Epithelial cell of proximal tubule (primary cell): ENCODE measurements around the gene SLC26A4. TPM values are rescaled to one million over a fixed set of nuclear protein-coding genes. Genes with fewer than 3 reads are reported as not detected.

Source experiments
- DNase-seq: peaks from one replicate; pipeline ENCODE4 v3.0.0-alpha.2; 2011; ENCODE audit warnings: low read depth
- H3K4me3 ChIP-seq: 2 replicates; pipeline ENCODE4 v1.5.1; 2011; ENCODE audit warnings: low read depth, mild to moderate bottlenecking, low read length
- total RNA-seq: library from RNA; depleted of rRNA; stranded (reverse); fragments of >200 nt; gene quantifications from 2 replicates; pipeline ENCODE4 v1.2.3, GENCODE V29; 2015
- TF ChIP-seq, protein P1 (sequence below): conservative IDR thresholded peaks from 2 replicates; pipeline ENCODE4 v1.5.1; 2012; ENCODE audit warnings: low read depth, mild to moderate bottlenecking, low read length

SLC26A4 gene
- total RNA-seq, result 0.35 and 0.43 TPM in 2 replicates

GRCh38 chr7:107660381-107661080, at the start of gene SLC26A4:
Gene SLC26A4, plus strand, starts transcription at chr7:107660828. Its CDS starts 814 bp downstream, at chr7:107661642.
- TF ChIP-seq, protein P1, sequence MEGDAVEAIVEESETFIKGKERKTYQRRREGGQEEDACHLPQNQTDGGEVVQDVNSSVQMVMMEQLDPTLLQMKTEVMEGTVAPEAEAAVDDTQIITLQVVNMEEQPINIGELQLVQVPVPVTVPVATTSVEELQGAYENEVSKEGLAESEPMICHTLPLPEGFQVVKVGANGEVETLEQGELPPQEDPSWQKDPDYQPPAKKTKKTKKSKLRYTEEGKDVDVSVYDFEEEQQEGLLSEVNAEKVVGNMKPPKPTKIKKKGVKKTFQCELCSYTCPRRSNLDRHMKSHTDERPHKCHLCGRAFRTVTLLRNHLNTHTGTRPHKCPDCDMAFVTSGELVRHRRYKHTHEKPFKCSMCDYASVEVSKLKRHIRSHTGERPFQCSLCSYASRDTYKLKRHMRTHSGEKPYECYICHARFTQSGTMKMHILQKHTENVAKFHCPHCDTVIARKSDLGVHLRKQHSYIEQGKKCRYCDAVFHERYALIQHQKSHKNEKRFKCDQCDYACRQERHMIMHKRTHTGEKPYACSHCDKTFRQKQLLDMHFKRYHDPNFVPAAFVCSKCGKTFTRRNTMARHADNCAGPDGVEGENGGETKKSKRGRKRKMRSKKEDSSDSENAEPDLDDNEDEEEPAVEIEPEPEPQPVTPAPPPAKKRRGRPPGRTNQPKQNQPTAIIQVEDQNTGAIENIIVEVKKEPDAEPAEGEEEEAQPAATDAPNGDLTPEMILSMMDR, result no peak
- peak within 1 kb of the TSS; percentile 55 for H3K4me3 ChIP-seq
- no peak for DNase-seq

GRCh38 chr7:107613439-107613838, 47.2 kb upstream of the SLC26A4 start:
- no peak overlapping the region for H3K4me3 ChIP-seq
- DNase-seq, result no peak
- TF ChIP-seq, protein P1, result no peak

- no peak for DNase-seq
- TF ChIP-seq, protein P1, result no peak
- no peak overlapping the region for H3K4me3 ChIP-seq
These were observed 46.7 kb upstream of the SLC26A4 start for GRCh38 chr7:107613948-107614347.

GRCh38 chr7:107614425-107614824, 46.2 kb upstream of the SLC26A4 start:
- no peak for DNase-seq

DNA sequence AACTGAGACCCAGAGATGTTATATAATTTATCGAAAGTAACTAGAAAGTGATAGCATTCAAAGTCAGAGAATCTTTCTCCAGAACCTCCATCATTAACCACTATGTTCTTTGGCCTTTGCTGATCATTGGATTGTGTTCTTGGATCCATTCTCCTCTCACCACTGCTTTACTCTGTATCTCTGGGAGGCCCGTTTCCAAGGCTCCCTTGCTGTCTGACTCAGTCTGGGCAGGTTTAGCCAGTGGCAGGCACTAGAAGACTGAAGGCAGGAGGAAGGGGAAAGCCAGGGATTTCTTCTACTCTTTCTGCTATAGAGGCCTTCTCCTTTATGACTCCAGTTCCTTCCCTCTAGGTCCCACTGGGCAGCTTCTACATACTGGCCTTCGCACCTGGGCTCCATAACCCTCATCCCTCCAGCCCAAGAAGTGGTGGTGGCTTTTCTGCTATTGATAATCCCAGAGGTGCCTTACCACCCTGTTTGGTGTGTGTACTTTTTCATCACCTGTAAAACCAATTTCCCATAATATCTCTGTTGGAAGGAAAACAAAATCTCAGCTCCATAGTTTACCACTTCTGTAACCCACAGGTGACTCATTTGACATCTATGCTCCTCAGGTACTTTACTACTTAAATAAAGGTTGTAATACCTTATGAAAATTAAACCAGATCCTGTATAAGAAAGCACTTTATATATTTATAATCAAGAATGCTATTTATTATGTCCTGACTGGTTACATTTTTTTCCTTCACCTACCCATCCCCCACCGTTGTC, 44.5 kb upstream of the SLC26A4 start:
- no peak for DNase-seq
- TF ChIP-seq, protein P1, result no peak
- H3K4me3 ChIP-seq, result no peak overlapping the region

More at GRCh38 chr7:107614425-107614824, 46.2 kb upstream of the SLC26A4 start:
- TF ChIP-seq, protein P1, result no peak
- H3K4me3 ChIP-seq, result no peak overlapping the region

- TF ChIP-seq, protein P1, result peak; percentile 15
- no peak overlapping the region for H3K4me3 ChIP-seq
- peak; percentile 90 for DNase-seq
These were observed 38.2 kb upstream of the SLC26A4 start for GRCh38 chr7:107622429-107622828.
